ENCODE data around the gene USP30.

Gene USP30

GRCh38 chr12:109056891-109057290 lies 4.5 kb downstream of the USP30 start:
- Histone ChIP-seq H3K9me3 (no peaks in the 10 kb centered on the region), H3K27me3 (no peaks in the 10 kb centered on the region), H3K4me1 (ENCODE audit: control insufficient read depth in 1 of 2, insufficient read depth in 1 of 2, low read depth in 1 of 2, low read length in 1 of 2) (peaks cover 17% of the 10 kb centered on the region in 2 experiments), H3K27ac (no peak overlapping the region), H3K36me3 (peaks cover 11% of the 10 kb centered on the region), H3K4me3 (ENCODE audit: low read depth in 1 of 2, low read length in 1 of 2) (no peak overlapping the region)
- TF ChIP-seq, protein P1, sequence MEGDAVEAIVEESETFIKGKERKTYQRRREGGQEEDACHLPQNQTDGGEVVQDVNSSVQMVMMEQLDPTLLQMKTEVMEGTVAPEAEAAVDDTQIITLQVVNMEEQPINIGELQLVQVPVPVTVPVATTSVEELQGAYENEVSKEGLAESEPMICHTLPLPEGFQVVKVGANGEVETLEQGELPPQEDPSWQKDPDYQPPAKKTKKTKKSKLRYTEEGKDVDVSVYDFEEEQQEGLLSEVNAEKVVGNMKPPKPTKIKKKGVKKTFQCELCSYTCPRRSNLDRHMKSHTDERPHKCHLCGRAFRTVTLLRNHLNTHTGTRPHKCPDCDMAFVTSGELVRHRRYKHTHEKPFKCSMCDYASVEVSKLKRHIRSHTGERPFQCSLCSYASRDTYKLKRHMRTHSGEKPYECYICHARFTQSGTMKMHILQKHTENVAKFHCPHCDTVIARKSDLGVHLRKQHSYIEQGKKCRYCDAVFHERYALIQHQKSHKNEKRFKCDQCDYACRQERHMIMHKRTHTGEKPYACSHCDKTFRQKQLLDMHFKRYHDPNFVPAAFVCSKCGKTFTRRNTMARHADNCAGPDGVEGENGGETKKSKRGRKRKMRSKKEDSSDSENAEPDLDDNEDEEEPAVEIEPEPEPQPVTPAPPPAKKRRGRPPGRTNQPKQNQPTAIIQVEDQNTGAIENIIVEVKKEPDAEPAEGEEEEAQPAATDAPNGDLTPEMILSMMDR (IDR thresholded peaks at IDR 0.05), result no peak

DNA sequence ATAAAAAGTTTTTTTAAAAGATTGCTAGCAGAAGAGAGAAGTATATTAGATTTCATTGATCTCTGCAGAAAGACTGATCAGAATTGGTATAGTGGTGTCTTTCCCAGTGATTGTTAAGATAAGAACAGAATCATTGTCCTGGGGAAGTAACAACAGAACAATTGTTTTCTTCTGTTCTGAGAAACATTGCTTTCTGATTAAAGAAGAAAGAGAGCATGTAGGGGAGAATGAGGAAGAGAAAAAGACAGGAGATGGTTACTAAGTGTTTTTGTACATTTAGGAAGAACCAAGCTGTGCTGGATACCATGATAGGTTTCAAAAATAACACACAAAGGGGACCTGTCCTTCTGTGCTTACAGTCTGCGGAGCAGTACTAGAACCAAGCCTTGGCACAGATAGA lies 5.0 kb downstream of the USP30 start:
- TF ChIP-seq, protein P1 (IDR thresholded peaks at IDR 0.05), result no peak
- peaks cover 11% of the 10 kb centered on the region for H3K36me3 ChIP-seq
- peaks cover 14% of the 10 kb centered on the region in 2 experiments for H3K4me1 ChIP-seq (ENCODE audit: control insufficient read depth in 1 of 2, insufficient read depth in 1 of 2, low read depth in 1 of 2, low read length in 1 of 2)
- H3K27ac ChIP-seq, result no peak overlapping the region
- H3K4me3 ChIP-seq (ENCODE audit: low read depth in 1 of 2, low read length in 1 of 2), result no peak overlapping the region
- no peaks in the 10 kb centered on the region for H3K27me3 ChIP-seq
- H3K9me3 ChIP-seq, result no peaks in the 10 kb centered on the region

DNA sequence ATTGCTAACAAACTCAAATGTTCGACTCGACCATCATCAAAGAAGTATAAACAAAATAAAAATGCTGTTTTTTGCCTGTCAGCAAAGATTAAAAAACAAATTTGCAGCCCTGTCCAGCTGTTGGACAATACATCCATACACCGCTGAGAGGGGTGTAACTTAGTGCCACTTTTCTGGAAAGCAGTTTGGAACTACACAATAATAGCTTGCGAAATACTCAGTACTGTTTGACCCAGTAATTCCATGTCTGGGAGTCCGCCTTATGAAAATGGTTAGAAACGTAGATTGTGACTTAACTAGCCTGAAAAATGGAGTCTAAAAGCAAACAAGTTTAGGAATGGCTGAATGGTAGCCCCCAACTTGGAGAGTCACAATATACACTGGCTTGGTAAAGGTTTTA lies 6.4 kb downstream of the USP30 start:
- Histone ChIP-seq H3K27ac (no peak overlapping the region), H3K4me3 (ENCODE audit: low read depth in 1 of 2, low read length in 1 of 2) (no peak overlapping the region), H3K4me1 (ENCODE audit: control insufficient read depth in 1 of 2, insufficient read depth in 1 of 2, low read depth in 1 of 2, low read length in 1 of 2) (peaks cover 3 to 4% of the 10 kb centered on the region in 2 experiments), H3K9me3 (no peaks in the 10 kb centered on the region), H3K27me3 (no peaks in the 10 kb centered on the region), H3K36me3 (peaks cover 11% of the 10 kb centered on the region)
- TF ChIP-seq, protein P1 (IDR thresholded peaks at IDR 0.05), result no peak

DNA sequence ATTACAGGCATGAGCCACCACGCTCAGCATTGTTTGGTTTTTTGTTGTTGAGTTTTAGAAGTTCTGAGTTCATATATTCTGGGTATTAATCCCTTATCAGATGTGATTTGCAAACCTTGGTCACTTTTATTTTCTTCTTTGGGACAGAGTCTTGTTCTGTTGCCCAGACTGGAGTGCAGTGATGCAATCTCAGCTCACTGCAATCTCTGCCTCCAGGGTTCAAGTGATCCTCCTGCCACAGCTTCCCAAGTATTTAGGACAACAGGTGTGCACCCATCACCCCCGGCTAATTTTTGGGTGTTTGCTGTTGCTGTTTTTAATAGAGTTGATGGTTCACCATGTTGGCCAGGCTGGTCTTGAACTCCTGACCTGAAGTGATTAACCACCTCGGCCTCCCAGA lies 11.8 kb downstream of the USP30 start:
- Histone ChIP-seq H3K4me1 (ENCODE audit: control insufficient read depth in 1 of 2, insufficient read depth in 1 of 2, low read depth in 1 of 2, low read length in 1 of 2) (no peaks in the 10 kb centered on the region), H3K9me3 (no peaks in the 10 kb centered on the region), H3K27me3 (no peaks in the 10 kb centered on the region), H3K27ac (no peak overlapping the region), H3K36me3 (peaks cover 28% of the 10 kb centered on the region), H3K4me3 (ENCODE audit: low read depth in 1 of 2, low read length in 1 of 2) (no peak overlapping the region)
- TF ChIP-seq, protein P1 (IDR thresholded peaks at IDR 0.05), result no peak

DNA sequence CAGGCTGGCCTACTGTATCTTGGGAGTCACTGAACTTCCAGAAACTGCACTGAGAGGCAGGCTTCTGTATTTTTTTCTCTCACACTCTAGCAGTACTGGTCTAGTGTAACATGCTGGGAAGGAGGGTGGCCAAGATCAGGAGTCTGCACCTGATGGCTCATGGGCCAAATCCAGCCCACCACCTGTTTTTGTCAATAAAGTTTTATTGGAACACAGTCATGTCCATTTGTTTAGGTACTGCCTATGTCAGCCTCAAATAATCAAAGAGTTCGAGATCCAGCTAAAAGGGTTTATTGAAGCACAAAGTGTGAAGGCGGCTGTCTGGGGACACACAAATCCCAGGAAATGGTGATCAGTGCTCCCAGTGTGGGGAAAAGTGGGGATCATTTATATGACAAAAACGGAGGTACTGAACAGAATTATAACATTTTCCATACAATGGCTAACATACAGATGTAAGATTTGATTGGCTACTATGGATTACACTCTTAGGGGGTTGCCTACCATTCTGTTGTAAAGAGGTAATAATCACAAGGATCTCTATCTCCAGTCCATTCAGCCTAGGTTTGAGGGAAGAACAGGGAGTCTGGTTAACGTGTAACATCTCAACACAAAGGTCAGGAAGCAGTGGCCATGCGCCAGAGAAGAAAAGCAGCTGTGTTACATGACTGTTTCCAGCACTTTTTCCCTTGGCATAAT lies 12.9 kb downstream of the USP30 start:
- Histone ChIP-seq H3K9me3 (no peaks in the 10 kb centered on the region), H3K27me3 (no peaks in the 10 kb centered on the region), H3K4me3 (ENCODE audit: low read depth in 1 of 2, low read length in 1 of 2) (no peak overlapping the region), H3K27ac (no peak overlapping the region), H3K4me1 (ENCODE audit: control insufficient read depth in 1 of 2, insufficient read depth in 1 of 2, low read depth in 1 of 2, low read length in 1 of 2) (no peaks in the 10 kb centered on the region), H3K36me3 (peaks cover 37% of the 10 kb centered on the region)
- TF ChIP-seq, protein P1 (IDR thresholded peaks at IDR 0.05), result no peak

Data from neutrophil (primary cell).